ENCODE results near the gene C19orf38. TPM values are rescaled to one million over a fixed set of nuclear protein-coding genes. Genes with fewer than 3 reads are reported as not detected.
A peak's percentile ranks its signal among the peaks of the same experiment; 100 is the strongest.
"Not testable (repeated sequence)": the region's sequence is repeated elsewhere in the genome, so short reads cannot be mapped to it uniquely, and the experiment has no call there.

The C19orf38 gene
- total and polyA plus RNA-seq, 3 donors from 2014 or later: 17.4 to 21.0 (median 19.3) TPM

- H3K27me3 ChIP-seq: no peaks in the 10 kb centered on the region
- WGBS, 2 donors: 93 to 94% methylated on average over 10 of the region's 10 CpGs
- no peaks in the 10 kb centered on the region for H3K9me3 ChIP-seq
- peaks cover 5% of the 10 kb centered on the region for H3K4me1 ChIP-seq
- TF ChIP-seq CTCF (IDR thresholded peaks at IDR 0.05): no peak
- TF ChIP-seq POLR2A (IDR thresholded peaks at IDR 0.05): no peak
- H3K36me3 ChIP-seq (ENCODE audit: low read depth, missing control alignments): no peaks in the 10 kb centered on the region
- no peak for DNase-seq
- no peak overlapping the region for H3K4me3 ChIP-seq
- intact Hi-C loops (cut with DNase I; ENCODE audit: low total_unique reads): no loop called here
- H3K27ac ChIP-seq: no peak overlapping the region
Observed at GRCh38 chr19:10866495-10866894, 18.3 kb downstream of the C19orf38 start.

DNA sequence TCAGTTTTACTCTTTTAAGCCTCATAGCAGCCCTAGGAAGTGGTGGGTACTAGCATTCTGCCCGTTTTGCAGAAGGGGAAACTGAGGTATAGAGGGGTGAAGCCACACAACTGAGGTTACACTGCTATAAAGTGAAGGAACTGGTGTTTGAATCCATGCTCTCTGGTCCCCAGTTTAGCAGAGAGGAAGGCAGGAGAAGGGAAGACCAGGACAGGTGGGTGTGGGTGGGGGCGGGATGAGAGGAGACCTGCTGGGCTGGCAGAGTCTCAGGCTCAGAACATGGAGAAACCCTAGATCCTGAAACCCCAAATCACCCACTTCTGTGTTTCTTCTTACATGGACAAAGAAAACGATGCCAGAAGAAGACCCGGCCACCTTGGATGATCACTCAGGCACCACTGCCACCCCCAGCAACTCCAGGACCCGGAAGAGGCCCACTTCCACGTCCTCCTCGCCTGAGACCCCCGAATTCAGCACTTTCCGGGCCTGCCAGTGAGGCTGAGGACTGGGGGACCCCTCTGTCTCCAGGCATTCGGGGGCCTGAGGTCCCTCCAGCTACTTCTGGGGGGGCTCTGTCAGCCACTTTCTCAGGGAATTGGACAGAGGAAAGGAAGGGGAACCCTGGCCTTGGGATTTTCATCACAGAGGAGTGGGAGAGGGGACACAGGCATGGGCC, 20.8 kb downstream of the C19orf38 start:
- intact Hi-C loops (cut with DNase I; ENCODE audit: low total_unique reads): no loop called here
- Histone ChIP-seq H3K9me3 (no peaks in the 10 kb centered on the region), H3K27me3 (no peaks in the 10 kb centered on the region), H3K36me3 (ENCODE audit: low read depth, missing control alignments) (no peaks in the 10 kb centered on the region), H3K27ac (no peak overlapping the region), H3K4me1 (peaks cover 14% of the 10 kb centered on the region), H3K4me3 (no peak overlapping the region)
- DNase-seq: no peak
- WGBS, 2 donors: 91 to 93% methylated on average over 10 of the region's 10 CpGs
- no peak for TF ChIP-seq POLR2A (IDR thresholded peaks at IDR 0.05)
- TF ChIP-seq CTCF (IDR thresholded peaks at IDR 0.05): no peak

DNA sequence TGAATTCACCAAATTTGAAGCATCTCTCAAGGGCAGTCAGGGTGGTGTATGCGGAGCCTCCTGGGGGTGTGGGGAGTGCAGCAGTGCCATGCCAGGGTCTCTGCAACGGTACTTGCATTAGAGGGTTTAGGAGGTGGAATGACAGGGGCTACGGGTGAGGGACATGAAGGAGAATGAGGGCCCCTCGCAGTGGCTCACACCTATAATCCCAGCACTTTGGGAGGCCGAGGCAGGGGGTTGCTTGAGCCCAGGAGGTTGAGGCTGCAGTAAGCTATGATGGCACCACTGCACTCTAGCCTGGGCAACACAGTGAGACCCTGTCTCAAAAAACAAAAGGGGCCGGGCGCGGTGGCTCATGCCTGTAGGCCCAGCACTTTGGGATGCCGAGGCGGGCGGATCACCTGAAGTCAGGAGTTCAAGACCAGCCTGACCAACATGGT, 21.7 kb downstream of the C19orf38 start:
- intact Hi-C loops (cut with DNase I; ENCODE audit: low total_unique reads): loop anchor here (10.0 kb wide), 1 partner anchor 55 kb away; the partner anchor contains the start of genes TIMM29 and YIPF2
- 65 to 80% methylated on average over 10 to 11 of the region's 11 CpGs for WGBS, 2 donors
- Histone ChIP-seq H3K27ac (peak overlapping the region in 1 of 2 donors; percentile 59), H3K4me3 (peak overlapping the region in 1 of 2 donors; percentile 44), H3K4me1 (peaks cover 14% of the 10 kb centered on the region)
- not testable (repeated sequence) for H3K36me3 ChIP-seq (ENCODE audit: low read depth, missing control alignments); H3K27me3 ChIP-seq; H3K9me3 ChIP-seq
- DNase-seq: peak; percentile 32

DNA sequence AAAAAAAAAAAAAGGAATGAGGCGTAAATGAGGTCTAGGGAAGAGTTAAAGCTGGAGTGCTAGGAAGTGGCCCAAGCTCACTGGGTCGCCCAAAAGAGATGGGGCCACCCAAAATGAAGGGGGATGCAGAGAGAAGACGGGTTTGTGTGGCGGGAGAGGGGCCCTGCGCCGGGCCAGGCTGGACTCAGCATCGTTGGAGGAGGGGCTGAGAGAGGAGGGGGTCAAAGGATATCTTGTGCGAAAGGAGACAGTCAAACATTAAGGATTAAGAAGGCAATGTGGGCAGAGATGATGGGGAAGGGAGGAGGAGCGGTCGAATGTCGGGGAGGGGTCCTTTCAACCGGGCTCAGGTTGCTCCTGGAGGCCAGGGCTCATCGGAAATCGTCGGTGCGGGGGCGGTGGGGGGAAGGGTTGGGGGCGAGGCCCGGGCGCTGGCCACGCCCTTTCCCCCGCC, 22.3 kb downstream of the C19orf38 start:
- 2 to 3% methylated on average over 14 to 22 of the region's 22 CpGs for WGBS, 2 donors
- Histone ChIP-seq H3K9me3 (no peaks in the 10 kb centered on the region), H3K4me1 (peaks cover 14% of the 10 kb centered on the region), H3K27ac (peak overlapping the region; percentile 31 to 59), H3K36me3 (ENCODE audit: low read depth, missing control alignments) (no peaks in the 10 kb centered on the region), H3K27me3 (no peaks in the 10 kb centered on the region), H3K4me3 (peak overlapping the region; percentile 39 to 44)
- no peak for DNase-seq
- intact Hi-C loops (cut with DNase I; ENCODE audit: low total_unique reads): loop anchor here (10.0 kb wide), 1 partner anchor 54 kb away; the partner anchor contains the start of genes TIMM29 and YIPF2
- TF ChIP-seq CTCF (IDR thresholded peaks at IDR 0.05): no peak
- TF ChIP-seq POLR2A (IDR thresholded peaks at IDR 0.05): no peak

DNA sequence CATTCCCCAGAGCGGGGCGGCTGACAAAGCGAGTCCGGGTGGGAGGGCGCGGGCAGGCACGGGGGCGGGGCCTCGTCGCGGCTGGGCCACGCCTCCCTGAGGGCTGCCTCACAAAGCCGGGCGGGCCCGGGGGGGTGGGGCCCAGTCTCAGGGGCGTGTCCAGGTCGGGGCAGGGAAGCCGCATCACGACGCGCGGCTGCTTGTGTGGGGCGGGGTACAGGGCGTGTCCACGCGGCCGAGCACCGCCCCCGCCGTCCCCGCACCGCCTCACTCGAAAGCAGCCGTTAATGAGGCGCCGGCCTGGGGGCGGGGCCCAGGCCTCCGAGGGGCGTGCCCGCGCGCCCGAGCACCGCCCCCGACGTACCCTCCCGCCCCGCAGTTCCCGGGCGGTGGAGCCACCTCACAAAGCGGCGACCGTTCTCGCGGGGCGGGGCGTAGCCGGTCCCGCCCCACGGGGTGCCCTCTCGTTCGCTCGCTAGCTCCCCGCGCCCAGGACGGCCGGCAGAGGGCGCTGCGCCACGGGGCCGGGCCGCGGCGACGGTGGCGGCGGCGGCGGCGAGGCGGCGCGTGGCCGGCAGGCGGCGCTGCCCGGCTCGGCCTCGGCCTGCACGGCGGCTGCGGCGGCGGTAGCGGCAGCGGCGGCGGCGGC, 22.9 kb downstream of the C19orf38 start, which contains the start of gene CARM1:
Gene CARM1 (plus strand): TSS at position 599 of the 649 bp plus-strand sequence. CDS start 150 bp downstream, outside the sequence.
- peak within 1 kb of the TSS; percentile 77 to 90 for H3K27ac ChIP-seq
- peak; percentile 99 for DNase-seq
- no peaks in the 10 kb centered on the region for H3K27me3 ChIP-seq
- H3K36me3 ChIP-seq (ENCODE audit: low read depth, missing control alignments): no peaks in the 10 kb centered on the region
- peaks cover 14% of the 10 kb centered on the region for H3K4me1 ChIP-seq
- intact Hi-C loops (cut with DNase I; ENCODE audit: low total_unique reads): loop anchor here (10.0 kb wide), 1 partner anchor 54 kb away; the partner anchor contains the start of genes TIMM29 and YIPF2
- peak within 1 kb of the TSS; percentile 72 to 78 for H3K4me3 ChIP-seq
- TF ChIP-seq CTCF (IDR thresholded peaks at IDR 0.05) (peak; percentile 45 to 99 (median 90)), POLR2A (IDR thresholded peaks at IDR 0.05) (no peak)
- no peaks in the 10 kb centered on the region for H3K9me3 ChIP-seq
- 1% methylated on average over 26 of the region's 99 CpGs; no CpG with 5 or more reads in 1 of the 2 donors for WGBS, 2 donors

Measured in testis (tissue), 3 donors.